ENCODE results near the gene IQCC. TPM values are rescaled to one million over a fixed set of nuclear protein-coding genes. Genes with fewer than 3 reads are reported as not detected.

The IQCC gene
- total and polyA plus RNA-seq, 4 donors: 0.50 to 2.4 (median 1.0) TPM

- whole genome bisulfite sequencing, 2 donors: 96 to 97% methylated on average over 9 of the region's 9 CpGs
- DNase-seq (peak; percentile 14 to 68), ATAC-seq (ENCODE audit: low FRiP score) (no peak)
- no peaks in the 10 kb centered on the region for H3K4me1 ChIP-seq (ENCODE audit: control insufficient read depth in 1 of 2, insufficient read depth in 2 of 2, low read length in 2 of 2)
- H3K27ac ChIP-seq (ENCODE audit: low read depth in 1 of 2, low read length in 2 of 2): no peak overlapping the region
- H3K36me3 ChIP-seq (ENCODE audit: control insufficient read depth in 1 of 2, insufficient read depth in 2 of 2, low read length in 1 of 2): peaks cover 6 to 23% of the 10 kb centered on the region in 2 donors
- no peaks in the 10 kb centered on the region for H3K9me3 ChIP-seq (ENCODE audit: control insufficient read depth, low read length)
- intact Hi-C loops (cut with DNase I): no loop called here
- H3K27me3 ChIP-seq (ENCODE audit: control insufficient read depth in 1 of 2, insufficient read depth in 2 of 2, low read length in 1 of 2): no peaks in the 10 kb centered on the region
- H3K4me3 ChIP-seq (ENCODE audit: low read length in 2 of 2): no peak overlapping the region
These were observed 17.6 kb upstream of the IQCC start for GRCh38 chr1:32187850-32188249.

- Histone ChIP-seq H3K4me3 (ENCODE audit: low read length in 2 of 2) (no peak overlapping the region), H3K27me3 (ENCODE audit: control insufficient read depth in 1 of 2, insufficient read depth in 2 of 2, low read length in 1 of 2) (no peaks in the 10 kb centered on the region), H3K4me1 (ENCODE audit: control insufficient read depth in 1 of 2, insufficient read depth in 2 of 2, low read length in 2 of 2) (no peaks in the 10 kb centered on the region), H3K27ac (ENCODE audit: low read depth in 1 of 2, low read length in 2 of 2) (no peak overlapping the region), H3K36me3 (ENCODE audit: control insufficient read depth in 1 of 2, insufficient read depth in 2 of 2, low read length in 1 of 2) (peaks cover 7 to 30% of the 10 kb centered on the region in 2 donors), H3K9me3 (ENCODE audit: control insufficient read depth, low read length) (no peaks in the 10 kb centered on the region)
- ATAC-seq (ENCODE audit: low FRiP score): no peak
- 87 to 91% methylated on average over 8 of the region's 8 CpGs for WGBS, 2 donors
- peak in 1 of 2 donors; percentile 19 for DNase-seq
- intact Hi-C loops (cut with DNase I): no loop called here
These were observed 13.1 kb upstream of the IQCC start for GRCh38 chr1:32192220-32192948.

GRCh38 chr1:32194984-32195383, 10.5 kb upstream of the IQCC start:
- H3K9me3 ChIP-seq (ENCODE audit: control insufficient read depth, low read length): no peaks in the 10 kb centered on the region
- WGBS, 2 donors: 88 to 91% methylated on average over 6 of the region's 6 CpGs
- DNase-seq (no peak), ATAC-seq (ENCODE audit: low FRiP score) (no peak)
- H3K27ac ChIP-seq (ENCODE audit: low read depth in 1 of 2, low read length in 2 of 2): no peak overlapping the region
- H3K27me3 ChIP-seq (ENCODE audit: control insufficient read depth in 1 of 2, insufficient read depth in 2 of 2, low read length in 1 of 2): no peaks in the 10 kb centered on the region
- intact Hi-C loops (cut with DNase I): no loop called here
- H3K4me1 ChIP-seq (ENCODE audit: control insufficient read depth in 1 of 2, insufficient read depth in 2 of 2, low read length in 2 of 2): no peaks in the 10 kb centered on the region
- peaks cover 4 to 21% of the 10 kb centered on the region in 2 donors for H3K36me3 ChIP-seq (ENCODE audit: control insufficient read depth in 1 of 2, insufficient read depth in 2 of 2, low read length in 1 of 2)
- H3K4me3 ChIP-seq (ENCODE audit: low read length in 2 of 2): no peak overlapping the region

- Histone ChIP-seq H3K4me3 (ENCODE audit: low read length in 2 of 2) (no peak overlapping the region), H3K27ac (ENCODE audit: low read depth in 1 of 2, low read length in 2 of 2) (no peak overlapping the region), H3K27me3 (ENCODE audit: control insufficient read depth in 1 of 2, insufficient read depth in 2 of 2, low read length in 1 of 2) (no peaks in the 10 kb centered on the region), H3K4me1 (ENCODE audit: control insufficient read depth in 1 of 2, insufficient read depth in 2 of 2, low read length in 2 of 2) (no peaks in the 10 kb centered on the region), H3K36me3 (ENCODE audit: control insufficient read depth in 1 of 2, insufficient read depth in 2 of 2, low read length in 1 of 2) (peaks cover 4 to 20% of the 10 kb centered on the region in 2 donors), H3K9me3 (ENCODE audit: control insufficient read depth, low read length) (no peaks in the 10 kb centered on the region)
- ATAC-seq (ENCODE audit: low FRiP score) (no peak), DNase-seq (no peak)
- WGBS, 2 donors: 76 to 82% methylated on average over 3 of the region's 3 CpGs
- intact Hi-C loops (cut with DNase I): no loop called here
These were observed 9.9 kb upstream of the IQCC start for GRCh38 chr1:32195531-32195930.

- no peaks in the 10 kb centered on the region for H3K9me3 ChIP-seq (ENCODE audit: control insufficient read depth, low read length)
- ATAC-seq (ENCODE audit: low FRiP score): no peak
- peaks cover 4 to 17% of the 10 kb centered on the region in 2 donors for H3K36me3 ChIP-seq (ENCODE audit: control insufficient read depth in 1 of 2, insufficient read depth in 2 of 2, low read length in 1 of 2)
- H3K27me3 ChIP-seq (ENCODE audit: control insufficient read depth in 1 of 2, insufficient read depth in 2 of 2, low read length in 1 of 2): no peaks in the 10 kb centered on the region
- intact Hi-C loops (cut with DNase I): no loop called here
- no peak overlapping the region for H3K4me3 ChIP-seq (ENCODE audit: low read length in 2 of 2)
- H3K4me1 ChIP-seq (ENCODE audit: control insufficient read depth in 1 of 2, insufficient read depth in 2 of 2, low read length in 2 of 2): no peaks in the 10 kb centered on the region
- H3K27ac ChIP-seq (ENCODE audit: low read depth in 1 of 2, low read length in 2 of 2): no peak overlapping the region
- DNase-seq: no peak
These were observed 9.3 kb upstream of the IQCC start for GRCh38 chr1:32195972-32196823.

- H3K4me1 ChIP-seq (ENCODE audit: control insufficient read depth in 1 of 2, insufficient read depth in 2 of 2, low read length in 2 of 2): no peaks in the 10 kb centered on the region
- no peak overlapping the region for H3K4me3 ChIP-seq (ENCODE audit: low read length in 2 of 2)
- DNase-seq (no peak), ATAC-seq (ENCODE audit: low FRiP score) (no peak)
- H3K27me3 ChIP-seq (ENCODE audit: control insufficient read depth in 1 of 2, insufficient read depth in 2 of 2, low read length in 1 of 2): no peaks in the 10 kb centered on the region
- no peak overlapping the region for H3K27ac ChIP-seq (ENCODE audit: low read depth in 1 of 2, low read length in 2 of 2)
- no peaks in the 10 kb centered on the region for H3K9me3 ChIP-seq (ENCODE audit: control insufficient read depth, low read length)
- peaks cover 4 to 16% of the 10 kb centered on the region in 2 donors for H3K36me3 ChIP-seq (ENCODE audit: control insufficient read depth in 1 of 2, insufficient read depth in 2 of 2, low read length in 1 of 2)
- intact Hi-C loops (cut with DNase I): no loop called here
- WGBS, 2 donors: 69 to 89% methylated on average over 1 of the region's 1 CpG
These were observed 8.4 kb upstream of the IQCC start for GRCh38 chr1:32197074-32197473.

GRCh38 chr1:32197837-32198236, 7.6 kb upstream of the IQCC start:
- H3K27ac ChIP-seq (ENCODE audit: low read depth in 1 of 2, low read length in 2 of 2): no peak overlapping the region
- intact Hi-C loops (cut with DNase I): no loop called here
- ATAC-seq (ENCODE audit: low FRiP score) (no peak), DNase-seq (no peak)
- H3K9me3 ChIP-seq (ENCODE audit: control insufficient read depth, low read length): no peaks in the 10 kb centered on the region
- no peak overlapping the region for H3K4me3 ChIP-seq (ENCODE audit: low read length in 2 of 2)
- H3K4me1 ChIP-seq (ENCODE audit: control insufficient read depth in 1 of 2, insufficient read depth in 2 of 2, low read length in 2 of 2): no peaks in the 10 kb centered on the region
- H3K36me3 ChIP-seq (ENCODE audit: control insufficient read depth in 1 of 2, insufficient read depth in 2 of 2, low read length in 1 of 2): peaks cover 4 to 13% of the 10 kb centered on the region in 2 donors
- no peaks in the 10 kb centered on the region for H3K27me3 ChIP-seq (ENCODE audit: control insufficient read depth in 1 of 2, insufficient read depth in 2 of 2, low read length in 1 of 2)
- 59 to 70% methylated on average over 6 of the region's 6 CpGs for WGBS, 2 donors

- intact Hi-C loops (cut with DNase I): no loop called here
- H3K4me3 ChIP-seq (ENCODE audit: low read length in 2 of 2): no peak overlapping the region
- no peaks in the 10 kb centered on the region for H3K27me3 ChIP-seq (ENCODE audit: control insufficient read depth in 1 of 2, insufficient read depth in 2 of 2, low read length in 1 of 2)
- no peak for ATAC-seq (ENCODE audit: low FRiP score)
- H3K9me3 ChIP-seq (ENCODE audit: control insufficient read depth, low read length): no peaks in the 10 kb centered on the region
- no peak for DNase-seq
- WGBS, 2 donors: 62 to 77% methylated on average over 3 of the region's 3 CpGs
- H3K36me3 ChIP-seq (ENCODE audit: control insufficient read depth in 1 of 2, insufficient read depth in 2 of 2, low read length in 1 of 2): peaks cover 4 to 10% of the 10 kb centered on the region in 2 donors
- no peak overlapping the region for H3K27ac ChIP-seq (ENCODE audit: low read depth in 1 of 2, low read length in 2 of 2)
- H3K4me1 ChIP-seq (ENCODE audit: control insufficient read depth in 1 of 2, insufficient read depth in 2 of 2, low read length in 2 of 2): no peaks in the 10 kb centered on the region
These were observed 7.0 kb upstream of the IQCC start for GRCh38 chr1:32198237-32199042.

Measured in aorta (tissue), 5 donors.